ENCODE results near the gene AP4S1. TPM values are rescaled to one million over a fixed set of nuclear protein-coding genes. Genes with fewer than 3 reads are reported as not detected.

AP4S1 gene
- total and polyA plus RNA-seq, 12 donors, result 4.4 to 20.6 (median 7.3) TPM

- Histone ChIP-seq H3K4me3 (no peak overlapping the region), H3K9me3 (replicated peaks in 1 of 3) (no peaks in the 10 kb centered on the region), H3K36me3 (replicated peaks in 1 of 2) (no peaks in the 10 kb centered on the region), H3K4me1 (replicated peaks in 1 of 2) (peaks cover 0 to 15% of the 10 kb centered on the region in 2 donors), H3K27ac (no peak overlapping the region), H3K27me3 (no peaks in the 10 kb centered on the region)
- WGBS, 4 donors, result 87 to 97% (median 92%) methylated on average over 6 of the region's 6 CpGs
- peak in 1 of 7 donors; percentile 12 for DNase-seq
- TF ChIP-seq POLR2A (IDR thresholded peaks at IDR 0.05) (no peak), CTCF (IDR thresholded peaks at IDR 0.05) (no peak)
- intact Hi-C loops (cut with DNase I), result no loop called here
These were observed 7.3 kb upstream of the AP4S1 start for GRCh38 chr14:31018057-31018645.

DNA sequence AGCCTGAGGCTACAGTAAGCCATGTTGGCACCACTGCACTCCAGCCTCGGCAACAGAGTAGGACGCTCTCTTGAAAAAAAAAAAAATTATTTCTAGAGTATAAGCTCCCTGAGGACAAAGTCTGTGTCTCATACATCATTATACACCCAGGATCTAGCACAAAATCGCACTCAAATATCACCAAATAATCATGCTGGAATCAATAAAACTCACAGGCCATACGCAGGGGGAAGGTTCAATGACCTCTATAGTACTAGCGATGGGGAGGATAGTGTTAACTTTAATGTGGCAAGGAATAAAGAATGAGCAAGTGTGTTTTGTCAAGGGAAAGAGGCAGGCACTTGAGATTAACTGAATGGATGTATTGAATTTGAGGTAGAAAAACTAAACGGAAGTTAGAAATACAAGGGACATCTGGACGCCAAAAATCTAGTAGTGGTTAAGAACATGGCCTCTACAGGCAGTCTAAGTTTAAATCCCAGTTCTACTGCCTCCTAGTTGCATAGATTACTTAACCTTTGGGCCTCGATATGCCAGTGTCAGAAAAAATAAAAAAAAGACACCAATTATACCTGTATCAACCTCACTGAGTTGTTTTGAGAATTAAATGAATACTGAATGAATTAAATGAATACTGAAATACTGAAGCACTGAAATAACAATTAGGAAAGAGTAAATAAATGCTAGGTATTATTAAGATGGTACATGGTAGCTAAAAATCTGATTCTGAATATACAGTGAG lies 4.4 kb upstream of the AP4S1 start:
- no peaks in the 10 kb centered on the region for H3K36me3 ChIP-seq (replicated peaks in 1 of 2)
- DNase-seq, result no peak
- no peaks in the 10 kb centered on the region for H3K27me3 ChIP-seq
- intact Hi-C loops (cut with DNase I), result loop anchor here (10.0 kb wide), 1 partner anchor 64 kb away; no protein-coding TSS in a partner anchor
- H3K27ac ChIP-seq, result no peak overlapping the region
- H3K9me3 ChIP-seq (replicated peaks in 1 of 3), result no peaks in the 10 kb centered on the region
- no peak overlapping the region for H3K4me3 ChIP-seq
- no peak for TF ChIP-seq CTCF (IDR thresholded peaks at IDR 0.05)
- 86 to 92% (median 89%) methylated on average over 8 of the region's 8 CpGs for WGBS, 4 donors
- peaks cover 0 to 26% of the 10 kb centered on the region in 2 donors for H3K4me1 ChIP-seq (replicated peaks in 1 of 2)

DNA sequence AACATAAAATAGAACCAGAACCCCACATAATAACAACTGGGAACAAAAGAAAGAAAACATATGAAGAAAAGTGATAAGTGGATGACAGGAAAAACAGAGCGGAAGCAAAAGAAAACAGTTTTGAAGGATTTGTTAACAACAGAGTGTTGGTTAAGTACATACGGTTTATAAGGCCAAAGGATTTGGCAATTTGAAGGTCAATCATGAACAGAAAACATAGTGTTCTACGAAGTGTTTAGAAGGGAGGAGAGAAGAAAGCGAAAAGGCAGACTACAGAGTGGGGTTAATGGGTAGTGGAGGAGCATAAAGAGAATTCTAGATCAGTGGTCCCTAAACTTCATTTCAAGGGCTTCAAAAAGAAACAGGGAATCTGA lies 3.9 kb upstream of the AP4S1 start:
- TF ChIP-seq POLR2A (IDR thresholded peaks at IDR 0.05) (no peak), CTCF (IDR thresholded peaks at IDR 0.05) (no peak)
- Histone ChIP-seq H3K4me3 (no peak overlapping the region), H3K36me3 (replicated peaks in 1 of 2) (no peaks in the 10 kb centered on the region), H3K4me1 (replicated peaks in 1 of 2) (peaks cover 0 to 26% of the 10 kb centered on the region in 2 donors), H3K27me3 (no peaks in the 10 kb centered on the region), H3K9me3 (replicated peaks in 1 of 3) (no peaks in the 10 kb centered on the region), H3K27ac (no peak overlapping the region)
- 50 to 68% (median 61%) methylated on average over 4 of the region's 4 CpGs for WGBS, 4 donors
- no peak for DNase-seq
- intact Hi-C loops (cut with DNase I), result loop anchor here (10.0 kb wide), 1 partner anchor 63 kb away; no protein-coding TSS in a partner anchor

DNA sequence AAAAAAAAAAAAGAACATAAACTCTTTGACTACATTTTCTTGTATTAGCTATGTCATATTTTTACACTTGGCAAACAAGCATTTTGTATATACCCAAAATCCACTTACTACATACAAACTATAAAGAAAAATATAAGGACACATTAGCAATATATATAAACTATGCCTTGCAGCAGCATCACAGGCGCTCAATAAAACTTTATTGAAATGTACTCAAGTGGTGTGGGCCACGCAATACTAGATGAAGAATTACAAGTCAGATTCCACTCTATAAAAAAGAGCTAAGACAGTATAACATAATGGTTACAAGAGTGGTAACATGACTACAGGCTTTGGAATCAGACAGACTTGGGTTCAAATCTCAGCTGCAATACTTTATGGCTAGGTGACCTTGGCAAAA lies 3.1 kb upstream of the AP4S1 start:
- Histone ChIP-seq H3K36me3 (replicated peaks in 1 of 2) (no peaks in the 10 kb centered on the region), H3K9me3 (replicated peaks in 1 of 3) (no peaks in the 10 kb centered on the region), H3K27ac (no peak overlapping the region), H3K27me3 (no peaks in the 10 kb centered on the region), H3K4me3 (no peak overlapping the region), H3K4me1 (replicated peaks in 1 of 2) (peaks cover 0 to 29% of the 10 kb centered on the region in 2 donors)
- WGBS, 4 donors, result 60 to 100% (median 73%) methylated on average over 2 of the region's 2 CpGs
- TF ChIP-seq CTCF (IDR thresholded peaks at IDR 0.05) (no peak), POLR2A (IDR thresholded peaks at IDR 0.05) (no peak)
- no peak for DNase-seq
- intact Hi-C loops (cut with DNase I), result loop anchor here (10.0 kb wide), 1 partner anchor 62 kb away; no protein-coding TSS in a partner anchor
